K562 (cell line): ENCODE data around the gene MAD1L1. TPM values are rescaled to one million over a fixed set of nuclear protein-coding genes. Genes with fewer than 3 reads are reported as not detected.

Experiments used
- ATAC-seq: fragments of 200-7000 bp; cut with Tn5 transposase; 3 replicates; pipeline ENCODE4 v1.9.1; 2020; ENCODE audit warnings: moderate library complexity
- BruUV-seq: library from RNA; stranded (reverse); fragments of 400-500 nt; replicated peaks from 2 replicates; lab custom pipeline; 2021; lab: Mats Ljungman, UMichigan
- CTCF ChIA-PET: fragments of 300-600 bp; formaldehyde crosslinking; extraction: SDS; loops from one replicate; lab custom pipeline; 2021; ENCODE audit warnings: low intra/inter-chr PET ratio; lab: Yijun Ruan, JAX
- POLR2A ChIA-PET: fragments of 300-600, 350-650 bp; sonication (Branson Sonifier 250); formaldehyde crosslinking; extraction: SDS; loops from one replicate; lab custom pipeline; 2021; ENCODE audit warnings: antibody characterized with exemption, inconsistent platforms; lab: Yijun Ruan, JAX
- DNase-seq, 4 experiments: peaks; one replicate each; pipeline versions ENCODE4 v3.0.0 to v3.0.0-alpha.2; 2011 to 2018; ENCODE audit warnings: low spot score in 3 of 4, mixed read lengths in 3 of 4; ENCODE audit errors: extremely low read depth in 1 of 4
- FAIRE-seq: peaks from 2 replicates; lab custom pipeline; 2011; peaks lifted over from hg19 to GRCh38; lab: Jason Lieb, UNC
- H2AFZ ChIP-seq: 2 replicates; pipeline ENCODE4 v1.6.0; 2011; ENCODE audit warnings: low read depth, low read length, control low read depth, inconsistent platforms
- H3K27ac ChIP-seq: fragments of 200-600 bp; 3 replicates; pipeline ENCODE4 v1.8.0; 2011; ENCODE audit warnings: low read depth, mild to moderate bottlenecking, control low read depth, inconsistent platforms, low read length, moderate library complexity, mixed read lengths; ENCODE audit errors: extremely low read depth
- H3K27me3 ChIP-seq, 2 experiments: fragments of 300-600 bp in 1 of 2; 2 replicates in 1 of 2; 3 replicates in 1 of 2; pipeline versions ENCODE4 v1.6.0 to v1.8.0; 2011; ENCODE audit warnings: inconsistent platforms in 2 of 2, low read length in 2 of 2, mild to moderate bottlenecking in 1 of 2, mixed read lengths in 1 of 2, moderate library complexity in 1 of 2; ENCODE audit not compliant: control insufficient read depth in 2 of 2, insufficient read depth in 2 of 2
- H3K36me3 ChIP-seq: fragments of 300-600 bp; 3 replicates; pipeline ENCODE4 v1.8.0; 2011; ENCODE audit warnings: mild to moderate bottlenecking, low read length, inconsistent platforms; ENCODE audit not compliant: control insufficient read depth, insufficient read depth
- H3K4me1 ChIP-seq, 2 experiments: fragments of 200-600 bp in 1 of 2; replicated peaks in 1 of 2; 2 replicates in 1 of 2; 3 replicates in 1 of 2; pipeline versions ENCODE4 v1.5.1 to v1.8.0; 2011; ENCODE audit warnings: inconsistent platforms in 2 of 2, low read length in 2 of 2, mild to moderate bottlenecking in 1 of 2, mixed read lengths in 1 of 2, moderate library complexity in 1 of 2; ENCODE audit not compliant: control insufficient read depth in 2 of 2, insufficient read depth in 2 of 2
- H3K4me2 ChIP-seq: 2 replicates; pipeline ENCODE4 v1.6.1; 2011; ENCODE audit warnings: low read length, control low read depth, inconsistent platforms, mixed read lengths; ENCODE audit not compliant: insufficient read depth
- H3K4me3 ChIP-seq: fragments of 200-600 bp; sonication (generic), shearing (Covaris generic); 2 replicates; pipeline ENCODE4 v1.5.1; 2016; ENCODE audit warnings: control low read depth, inconsistent platforms
- H3K79me2 ChIP-seq: fragments of 200-600 bp; 3 replicates; pipeline ENCODE4 v1.8.0; 2011; ENCODE audit warnings: low read length, inconsistent platforms; ENCODE audit not compliant: control insufficient read depth, insufficient read depth
- H3K9ac ChIP-seq, 2 experiments: 2 replicates each; pipeline versions ENCODE4 v1.6.0 to v1.6.1; 2011; ENCODE audit warnings: low read depth in 2 of 2, low read length in 2 of 2, control low read depth in 1 of 2, inconsistent platforms in 1 of 2, mild to moderate bottlenecking in 1 of 2, mixed read lengths in 1 of 2; ENCODE audit not compliant: insufficient read depth in 1 of 2
- H3K9me1 ChIP-seq: one replicate; pipeline ENCODE4 v1.6.0; 2011; ENCODE audit warnings: inconsistent platforms, mild to moderate bottlenecking, low read length, moderate library complexity; ENCODE audit not compliant: control insufficient read depth, insufficient read depth
- H3K9me3 ChIP-seq: replicated peaks from 2 replicates; pipeline ENCODE4 v1.5.1; 2011; ENCODE audit warnings: low read depth, low read length, inconsistent platforms; ENCODE audit not compliant: control insufficient read depth, insufficient read depth
- H4K20me1 ChIP-seq: replicated peaks from 2 replicates; pipeline ENCODE4 v1.6.1; 2011; ENCODE audit warnings: low read length, inconsistent platforms, mixed read lengths; ENCODE audit not compliant: control insufficient read depth, insufficient read depth
- CLOCK ChIP-seq: fragments of 250-450 bp; sonication (Bioruptor Pico); IDR thresholded peaks from 2 replicates; pipeline ENCODE4 v1.4.0; 2020; ENCODE audit warnings: mild to moderate bottlenecking, moderate library complexity, borderline replicate concordance
- ZBTB9 ChIP-seq: fragments of 450-650 bp; formaldehyde crosslinking; IDR thresholded peaks from 2 replicates; pipeline ENCODE4 v1.4.0; 2020; ENCODE audit warnings: mild to moderate bottlenecking, moderate library complexity
- ZNF311 ChIP-seq: fragments of 250-450 bp; sonication (Bioruptor Pico); IDR thresholded peaks from 2 replicates; pipeline ENCODE4 v1.4.0; 2020; ENCODE audit warnings: mild to moderate bottlenecking, moderate library complexity
- WGBS: fragments of 100-300 bp; shearing (Covaris generic); methylation state at CpG from one replicate; pipeline ENCODE4 v1.1.6; 2016; ENCODE audit warnings: low coverage, mixed read lengths; ENCODE audit not compliant: insufficient coverage; ENCODE audit errors: missing lambda C conversion rate; 5-methylcytosine and 5-hydroxymethylcytosine counted together
- in situ Hi-C: fragments of 300-500 bp; cut with MboI; formaldehyde crosslinking; loops from 4 replicates; pipeline ENCODE4 v1.15.0; 2018; ENCODE audit warnings: inconsistent platforms, mixed read lengths
- intact Hi-C: fragments of 100-400 bp; cut with micrococcal nuclease; formaldehyde crosslinking; loops from 2 replicates; pipeline ENCODE4 v1.14.2; 2022
- polyA plus RNA-seq, 8 experiments: library from polyadenylated mRNA; depleted of rRNA in 4 of 8; stranded (reverse) in 5 of 8; unstranded in 3 of 8; fragments of >200 nt; fragmentation: Nextera tagmentation in 2 of 8; fragmentation: Illumina TruSeq in 1 of 8; extraction: Ambion mirVana in 2 of 8; extraction: Trizol in 1 of 8; gene quantifications; 2 replicates each; pipeline versions ENCODE4 v1.2.1 to v1.2.3, GENCODE V29; 2011 to 2014; ENCODE audit warnings: inconsistent platforms in 1 of 8, missing spikeins in 1 of 8
- total RNA-seq, 7 experiments: library from RNA; depleted of rRNA in 6 of 7; stranded (reverse); fragments of >200 nt in 6 of 7; fragmentation: Illumina TruSeq in 2 of 7; extraction: Trizol in 2 of 7; gene quantifications; 2 replicates each; pipeline versions ENCODE4 v1.2.1 to v1.2.3, GENCODE V29; 2011 to 2021; ENCODE audit warnings: low replicate concordance in 1 of 7

Gene MAD1L1
- total and polyA plus RNA-seq, 9 of the 15 experiments (the other 6 are each of a cell fraction or from before 2014, with no cell fraction given) = 1.7 to 89.7 (median 18.0) TPM

DNA sequence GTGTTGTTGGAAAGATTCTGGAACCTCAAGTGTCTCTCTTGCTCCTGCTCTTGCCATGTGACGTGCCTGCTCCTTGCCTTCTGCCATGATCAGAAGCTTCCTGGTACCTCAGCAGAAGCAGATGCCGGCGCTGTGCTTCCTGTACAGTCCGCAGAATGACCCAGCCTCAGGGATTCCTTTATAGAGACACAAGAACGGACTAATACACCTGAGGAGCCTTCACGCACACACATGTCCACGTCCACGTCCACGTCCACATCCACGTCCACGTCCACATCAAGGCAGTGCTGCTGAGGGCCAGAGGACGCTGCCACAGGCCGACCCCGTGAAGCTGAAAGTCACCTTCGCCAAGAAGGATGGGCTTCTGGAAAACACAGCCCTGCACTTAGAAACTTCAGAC is 190.1 kb downstream of the MAD1L1 start:
- in situ Hi-C loops (no loop called here), intact Hi-C loops (no loop called here)
- H3K79me2 ChIP-seq = no peaks in the 10 kb centered on the region
- no peak overlapping the region for H3K4me2 ChIP-seq
- ChIA-PET POLR2A (no interaction called here), CTCF (no interaction called here)
- H3K27ac ChIP-seq = no peak overlapping the region
- no peak overlapping the region for H3K4me3 ChIP-seq
- no TSS peak for BruUV-seq
- 97% methylated on average over 10 of the region's 15 CpGs for WGBS
- H3K9me3 ChIP-seq = no peaks in the 10 kb centered on the region; the same call in 1 of the 2 replicates
- no peak for DNase-seq
- no peaks in the 10 kb centered on the region for H4K20me1 ChIP-seq
- H3K27me3 ChIP-seq = no peaks in the 10 kb centered on the region
- H3K4me1 ChIP-seq = peaks cover 10 to 20% of the 10 kb centered on the region in 2 experiments; a peak in 4 of 5 replicates
- FAIRE-seq = no peak
- no peak overlapping the region for H2AFZ ChIP-seq
- no peak for ATAC-seq
- peaks cover 19% of the 10 kb centered on the region; the same call in 2 of the 3 replicates for H3K36me3 ChIP-seq
- TF ChIP-seq ZBTB9 (CRISPR knock-in tag) (peak; percentile 94), ZNF311 (CRISPR knock-in tag) (no peak), CLOCK (CRISPR knock-in tag) (no peak)
- H3K9ac ChIP-seq = no peak overlapping the region
- no peaks in the 10 kb centered on the region for H3K9me1 ChIP-seq
